HepG2 (cell line): ENCODE measurements around the gene IL22RA1. TPM values are rescaled to one million over a fixed set of nuclear protein-coding genes. Genes with fewer than 3 reads are reported as not detected.

Experiments used
- ATAC-seq: fragments of 200-7000 bp; cut with Tn5 transposase; 3 replicates; pipeline ENCODE4 v1.9.1; 2020; ENCODE audit warnings: mild to moderate bottlenecking, moderate library complexity
- BruUV-seq: library from RNA; stranded (reverse); fragments of 400-500 nt; replicated peaks from 2 replicates; lab custom pipeline; 2021; lab: Mats Ljungman, UMichigan
- CTCF ChIA-PET: fragments of 300-600 bp; formaldehyde crosslinking; extraction: SDS; loops from one replicate; lab custom pipeline; 2021; ENCODE audit warnings: low total read pairs, inconsistent platforms, low intra/inter-chr PET ratio; lab: Yijun Ruan, JAX
- POLR2A ChIA-PET: fragments of 350-600 bp; sonication (Branson Sonifier 250); formaldehyde crosslinking; loops from one replicate; lab custom pipeline; 2020; ENCODE audit warnings: antibody characterized with exemption, inconsistent platforms; lab: Yijun Ruan, JAX
- DNase-seq: peaks from one replicate; pipeline ENCODE4 v3.0.0-alpha.2; 2015; ENCODE audit warnings: low spot score
- FAIRE-seq: peaks from 3 replicates; lab custom pipeline; 2011; peaks lifted over from hg19 to GRCh38; lab: Jason Lieb, UNC
- H2AFZ ChIP-seq: one replicate; pipeline ENCODE4 v1.6.1; 2011; ENCODE audit warnings: low read length, inconsistent platforms
- H3K27ac ChIP-seq: fragments of 300-600 bp; 3 replicates; pipeline ENCODE4 v1.8.0; 2011; ENCODE audit warnings: mixed run types, mild to moderate bottlenecking, mixed read lengths, low read length, inconsistent platforms; ENCODE audit not compliant: insufficient read depth; ENCODE audit errors: extremely low read length
- H3K27me3 ChIP-seq, 2 experiments: fragments of 200-600 bp in 1 of 2; 2 replicates in 1 of 2; 3 replicates in 1 of 2; pipeline versions ENCODE4 v1.6.0 to v1.8.0; 2011; ENCODE audit warnings: low read length in 2 of 2, mild to moderate bottlenecking in 2 of 2, moderate library complexity in 2 of 2, inconsistent platforms in 1 of 2; ENCODE audit not compliant: insufficient read depth in 2 of 2, control insufficient read depth in 1 of 2
- H3K36me3 ChIP-seq, 2 experiments: fragments of 200-600 bp in 1 of 2; replicated peaks in 1 of 2; 2 replicates in 1 of 2; 3 replicates in 1 of 2; pipeline versions ENCODE4 v1.5.1 to v1.8.0; 2011; ENCODE audit warnings: low read length in 2 of 2, inconsistent platforms in 1 of 2; ENCODE audit not compliant: insufficient read depth in 2 of 2, control insufficient read depth in 1 of 2
- H3K4me1 ChIP-seq: 2 replicates; pipeline ENCODE4 v1.5.1; 2012; ENCODE audit warnings: low read length, inconsistent platforms; ENCODE audit not compliant: insufficient read depth
- H3K4me2 ChIP-seq: 2 replicates; pipeline ENCODE4 v1.6.0; 2011; ENCODE audit warnings: low read depth, low read length, inconsistent platforms
- H3K4me3 ChIP-seq, 3 experiments: fragments of 200-600 bp in 1 of 3; sonication (generic), shearing (Covaris generic) in 1 of 3; replicated peaks in 1 of 3; 2 replicates each; pipeline ENCODE4 v1.5.1; 2011 to 2016; ENCODE audit warnings: low read length in 3 of 3, inconsistent platforms in 2 of 3, low read depth in 2 of 3, mild to moderate bottlenecking in 2 of 3, control low read depth in 1 of 3, mixed read lengths in 1 of 3; ENCODE audit not compliant: insufficient read depth in 1 of 3
- H3K79me2 ChIP-seq: one replicate; pipeline ENCODE4 v1.6.1; 2011; ENCODE audit warnings: low read length, inconsistent platforms; ENCODE audit not compliant: insufficient read depth
- H3K9ac ChIP-seq: 2 replicates; pipeline ENCODE4 v1.6.0; 2011; ENCODE audit warnings: mild to moderate bottlenecking, low read depth, low read length, inconsistent platforms; ENCODE audit not compliant: insufficient read depth
- H3K9me3 ChIP-seq: 2 replicates; pipeline ENCODE4 v1.5.1; 2012; ENCODE audit warnings: mild to moderate bottlenecking, low read length
- H4K20me1 ChIP-seq: 2 replicates; pipeline ENCODE4 v1.6.0; 2011; ENCODE audit warnings: inconsistent platforms, mild to moderate bottlenecking, low read length, moderate library complexity; ENCODE audit not compliant: insufficient read depth
- CHD4 ChIP-seq: fragments of 200-600 bp; sonication (generic); IDR thresholded peaks from 2 replicates; pipeline ENCODE4 v1.7.0; 2017; ENCODE audit warnings: mild to moderate bottlenecking, low read length, borderline replicate concordance
- FOXK1 ChIP-seq: sonication (generic); formaldehyde crosslinking; IDR thresholded peaks from 2 replicates; pipeline ENCODE4 v1.4.0; 2020; ENCODE audit warnings: low read depth, missing genetic modification reagents, borderline replicate concordance
- HMGA1 ChIP-seq: sonication (generic); formaldehyde crosslinking; conservative IDR thresholded peaks from 2 replicates; pipeline ENCODE4 v1.4.0; 2020; ENCODE audit warnings: missing genetic modification reagents
- HNRNPH1 ChIP-seq: fragments of 200-400 bp; formaldehyde crosslinking; optimal IDR thresholded peaks from 2 replicates; pipeline ENCODE3; 2017; ENCODE audit warnings: mild to moderate bottlenecking, low read depth, low read length
- IRF1 ChIP-seq: sonication (generic); formaldehyde crosslinking; IDR thresholded peaks from 2 replicates; pipeline ENCODE4 v1.4.0; 2020; ENCODE audit warnings: low read depth, mild to moderate bottlenecking, missing genetic modification reagents
- TBX3 ChIP-seq: fragments of 450-650 bp; IDR thresholded peaks from 2 replicates; pipeline ENCODE4 v1.6.1; 2017; ENCODE audit warnings: antibody characterized with exemption, mild to moderate bottlenecking, inconsistent platforms, borderline replicate concordance
- TFDP1 ChIP-seq: IDR thresholded peaks from 2 replicates; pipeline ENCODE4 v1.6.1; 2016; ENCODE audit warnings: missing compliant biosample characterization, missing genetic modification reagents, borderline replicate concordance
- ZNF225 ChIP-seq: sonication (generic); formaldehyde crosslinking; IDR thresholded peaks from 2 replicates; pipeline ENCODE4 v1.4.0; 2020; ENCODE audit warnings: mild to moderate bottlenecking, missing genetic modification reagents
- ZNF549 ChIP-seq: sonication (generic); formaldehyde crosslinking; IDR thresholded peaks from 2 replicates; pipeline ENCODE4 v1.5.0; 2020; ENCODE audit warnings: missing genetic modification reagents
- ZNF572 ChIP-seq: sonication (generic); formaldehyde crosslinking; IDR thresholded peaks from 2 replicates; pipeline ENCODE4 v1.5.1; 2020; ENCODE audit warnings: mild to moderate bottlenecking, missing genetic modification reagents
- ZNF75D ChIP-seq: sonication (generic); formaldehyde crosslinking; IDR thresholded peaks from 2 replicates; pipeline ENCODE4 v1.8.1; 2023; ENCODE audit warnings: missing genetic modification reagents, mild to moderate bottlenecking, borderline replicate concordance
- WGBS: methylation state at CpG from one replicate; pipeline ENCODE4 v1.1.6; 2017; ENCODE audit warnings: low lambda C conversion rate; 5-methylcytosine and 5-hydroxymethylcytosine counted together
- in situ Hi-C: cut with HindIII; loops from 2 replicates; pipeline ENCODE4 v1.10.0; 2017; ENCODE audit warnings: low pct_unique_long_range_greater_than_20kb; ENCODE audit not compliant: extremely low pct_ligation_motif_present
- intact Hi-C: fragments of 100-400 bp; cut with micrococcal nuclease; formaldehyde crosslinking; loops from one replicate; pipeline ENCODE4 v1.10.0; 2022; ENCODE audit not compliant: unreplicated experiment
- polyA plus RNA-seq, 8 experiments: library from polyadenylated mRNA; depleted of rRNA in 3 of 8; stranded (reverse) in 7 of 8; unstranded in 1 of 8; fragments of >200 nt; fragmentation: Illumina TruSeq in 4 of 8; extraction: Trizol in 4 of 8; gene quantifications; 2 replicates each; pipeline versions ENCODE4 v1.2.1 to v1.2.3, GENCODE V29; 2011 to 2016; ENCODE audit warnings: low read depth in 4 of 8, missing spikeins in 1 of 8, mixed read lengths in 1 of 8; ENCODE audit not compliant: insufficient read depth in 1 of 8
- total RNA-seq, 5 experiments: library from RNA; depleted of rRNA; stranded (reverse); fragments of >200 nt; fragmentation: Illumina TruSeq; extraction: Trizol; gene quantifications; 2 replicates each; pipeline ENCODE4 v1.2.3, GENCODE V29; 2016; ENCODE audit warnings: low read depth in 1 of 5
- TF ChIP-seq, protein P1 (sequence below): sonication (generic); formaldehyde crosslinking; IDR thresholded peaks from 2 replicates; pipeline ENCODE4 v1.4.0; 2020; ENCODE audit warnings: mild to moderate bottlenecking, missing genetic modification reagents

Gene IL22RA1
- total and polyA plus RNA-seq, 2 of the 13 experiments (the other 11 are each of a cell fraction or from before 2014, with no cell fraction given) = 4.4 to 10.2 TPM

DNA sequence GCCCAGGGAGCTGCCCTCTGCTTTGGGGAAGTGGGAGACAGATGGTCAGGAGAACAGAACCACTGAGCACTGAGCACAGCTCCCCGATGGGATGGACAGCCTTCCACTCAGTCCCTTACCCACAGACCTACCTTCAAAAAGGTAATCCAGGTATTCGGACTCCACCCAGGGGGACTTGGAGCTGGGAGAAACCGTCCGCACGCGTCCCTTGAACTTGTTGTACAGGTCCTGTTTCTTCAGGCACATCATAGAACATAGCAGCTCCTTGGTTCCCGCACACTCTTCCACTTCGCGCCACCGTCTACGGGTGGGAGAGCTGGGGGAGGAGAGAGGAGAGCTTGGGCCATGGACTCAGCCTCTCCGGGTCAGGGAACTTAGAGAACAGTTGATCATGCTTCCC, 26.3 kb upstream of the IL22RA1 start:
- Histone ChIP-seq H3K27ac (no peak overlapping the region), H3K9ac (no peak overlapping the region), H3K79me2 (no peaks in the 10 kb centered on the region), H3K4me2 (no peak overlapping the region), H3K4me3 (no peak overlapping the region), H3K36me3 (peaks cover 0 to 21% of the 10 kb centered on the region in 2 experiments; a peak in 3 of 5 replicates), H3K9me3 (no peaks in the 10 kb centered on the region), H4K20me1 (no peaks in the 10 kb centered on the region), H3K27me3 (no peaks in the 10 kb centered on the region), H3K4me1 (peaks cover 21% of the 10 kb centered on the region)
- CTCF ChIA-PET = no interaction called here
- POLR2A ChIA-PET = no interaction called here
- DNase-seq (no peak), ATAC-seq (no peak)
- intact Hi-C loops = no loop called here
- WGBS = 98% methylated on average over 11 of the region's 12 CpGs
- TF ChIP-seq, protein P1, sequence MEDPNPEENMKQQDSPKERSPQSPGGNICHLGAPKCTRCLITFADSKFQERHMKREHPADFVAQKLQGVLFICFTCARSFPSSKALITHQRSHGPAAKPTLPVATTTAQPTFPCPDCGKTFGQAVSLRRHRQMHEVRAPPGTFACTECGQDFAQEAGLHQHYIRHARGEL (CRISPR knock-in tag) = no peak
- TF ChIP-seq TFDP1 (CRISPR knock-in tag) (no peak), IRF1 (CRISPR knock-in tag) (no peak), ZNF549 (CRISPR knock-in tag) (no peak), ZNF75D (CRISPR knock-in tag) (no peak), FOXK1 (no peak), HNRNPH1 (no peak), ZNF225 (CRISPR knock-in tag) (no peak), ZNF572 (CRISPR knock-in tag) (no peak), CHD4 (no peak), HMGA1 (no peak), TBX3 (no peak)
- TF ChIP-seq, all 625 proteins: peak for 0
- FAIRE-seq = no peak
- BruUV-seq = no TSS peak
- no peak overlapping the region for H2AFZ ChIP-seq
- in situ Hi-C loops = no loop called here
